GM18508 (cell line): Measurements from ENCODE around the gene CENPP.

ENCODE experiments used
- ATAC-seq: cut with Tn5 transposase; IDR thresholded peaks from one replicate; pipeline ENCODE4 v1.9.1; 2021; ENCODE audit warnings: moderate number of reproducible peaks; ENCODE audit not compliant: insufficient read depth, unreplicated experiment

CENPP gene

GRCh38 chr9:92325269-92325990 is at the start of gene CENPP, which contains the start of gene NOL8:
CENPP (plus strand) TSS chr9:92325953.
NOL8 (minus strand) TSS chr9:92325350; CDS start chr9:92324161, 1,189 bp downstream.
- ATAC-seq = peak; percentile 81

- no peak for ATAC-seq
These were observed 49.3 kb upstream of the CENPP start for GRCh38 chr9:92276331-92277032.

- ATAC-seq = no peak
These were observed 47.6 kb upstream of the CENPP start for GRCh38 chr9:92278110-92278509.

GRCh38 chr9:92279302-92279701 is 46.5 kb upstream of the CENPP start:
- no peak for ATAC-seq

- no peak for ATAC-seq
These were observed 35.9 kb upstream of the CENPP start for GRCh38 chr9:92289708-92290390.

- ATAC-seq = no peak
These were observed 34.8 kb upstream of the CENPP start for GRCh38 chr9:92290785-92291429.

- ATAC-seq = no peak
These were observed 34.2 kb upstream of the CENPP start for GRCh38 chr9:92291577-92291976.

- no peak for ATAC-seq
These were observed 33.2 kb upstream of the CENPP start for GRCh38 chr9:92292338-92293074.

GRCh38 chr9:92293075-92293354 is 32.7 kb upstream of the CENPP start:
- no peak for ATAC-seq

- ATAC-seq = peak; percentile 64
These were observed 32.1 kb upstream of the CENPP start, which contains the start of gene IARS1 for GRCh38 chr9:92293452-92294296. IARS1 (minus strand) TSS chr9:92293697; CDS start chr9:92289419, 4,278 bp downstream.

- no peak for ATAC-seq
These were observed 31.5 kb upstream of the CENPP start for GRCh38 chr9:92294297-92294676.

- ATAC-seq = no peak
These were observed 30.4 kb upstream of the CENPP start for GRCh38 chr9:92295240-92295790.

GRCh38 chr9:92295827-92296258 is 29.9 kb upstream of the CENPP start:
- ATAC-seq = no peak

- no peak for ATAC-seq
These were observed 28.1 kb upstream of the CENPP start for GRCh38 chr9:92297611-92298010.

- ATAC-seq = no peak
These were observed 27.7 kb upstream of the CENPP start for GRCh38 chr9:92298036-92298435.

- no peak for ATAC-seq
These were observed 26.6 kb upstream of the CENPP start for GRCh38 chr9:92299116-92299515.

GRCh38 chr9:92300936-92301335 is 24.8 kb upstream of the CENPP start:
- no peak for ATAC-seq

GRCh38 chr9:92308893-92309292 is 16.9 kb upstream of the CENPP start:
- ATAC-seq = no peak

- no peak for ATAC-seq
These were observed 15.2 kb upstream of the CENPP start for GRCh38 chr9:92310562-92310961.
